HG02759 (cell line): ENCODE measurements around the gene PEX19.
"Not testable (repeated sequence)": the region's sequence is repeated elsewhere in the genome, so short reads cannot be mapped to it uniquely, and the experiment has no call there.

Experiments
- ATAC-seq: cut with Tn5 transposase; IDR thresholded peaks from one replicate; pipeline ENCODE4 v1.9.1; 2021; ENCODE audit warnings: mild to moderate bottlenecking, moderate library complexity; ENCODE audit not compliant: unreplicated experiment

The PEX19 gene

GRCh38 chr1:160284782-160285344 lies at the start of gene PEX19:
Gene PEX19 (minus strand): TSS chr1:160285133. CDS start chr1:160285124, 9 bp downstream.
- peak; percentile 99 for ATAC-seq

GRCh38 chr1:160332516-160332915 lies 47.6 kb upstream of the PEX19 start:
- ATAC-seq = no peak

GRCh38 chr1:160330119-160330518 lies 45.2 kb upstream of the PEX19 start:
- no peak for ATAC-seq

- ATAC-seq = no peak
Measured at GRCh38 chr1:160328184-160328583, 43.3 kb upstream of the PEX19 start.

- no peak for ATAC-seq
Measured at GRCh38 chr1:160326418-160326817, 41.5 kb upstream of the PEX19 start.

GRCh38 chr1:160325252-160325651 lies 40.3 kb upstream of the PEX19 start:
- ATAC-seq = no peak

- ATAC-seq = no peak
Measured at GRCh38 chr1:160322831-160323230, 37.9 kb upstream of the PEX19 start.

GRCh38 chr1:160315359-160315758 lies 30.4 kb upstream of the PEX19 start:
- no peak for ATAC-seq

- ATAC-seq = no peak
Measured at GRCh38 chr1:160309571-160309970, 24.6 kb upstream of the PEX19 start.

GRCh38 chr1:160309185-160309557 lies 24.2 kb upstream of the PEX19 start:
- ATAC-seq = no peak

- ATAC-seq = no peak
Measured at GRCh38 chr1:160308451-160309184, 23.7 kb upstream of the PEX19 start.

GRCh38 chr1:160307118-160307791 lies 22.3 kb upstream of the PEX19 start:
- no peak for ATAC-seq

GRCh38 chr1:160300173-160300572 lies 15.2 kb upstream of the PEX19 start:
- no peak for ATAC-seq

GRCh38 chr1:160296036-160296435 lies 11.1 kb upstream of the PEX19 start:
- no peak for ATAC-seq

GRCh38 chr1:160293020-160293968 lies 8.4 kb upstream of the PEX19 start:
- ATAC-seq = no peak

- ATAC-seq = peak; percentile 74
Measured at GRCh38 chr1:160291248-160292220, 6.6 kb upstream of the PEX19 start.

- ATAC-seq = not testable (repeated sequence)
Measured at GRCh38 chr1:160287769-160288168, 2.8 kb upstream of the PEX19 start.

- no peak for ATAC-seq
Measured at GRCh38 chr1:160285506-160285905, 573 bp upstream of the PEX19 start.

GRCh38 chr1:160284220-160284781 lies 632 bp downstream of the PEX19 start:
- peak; percentile 7 for ATAC-seq

- no peak for ATAC-seq
Measured at GRCh38 chr1:160282807-160283206, 2.1 kb downstream of the PEX19 start.
